ENCODE data around the gene MRPS5.
"Not testable (repeated sequence)": the region's sequence is repeated elsewhere in the genome, so short reads cannot be mapped to it uniquely, and the experiment has no call there.

MRPS5 gene

DNA sequence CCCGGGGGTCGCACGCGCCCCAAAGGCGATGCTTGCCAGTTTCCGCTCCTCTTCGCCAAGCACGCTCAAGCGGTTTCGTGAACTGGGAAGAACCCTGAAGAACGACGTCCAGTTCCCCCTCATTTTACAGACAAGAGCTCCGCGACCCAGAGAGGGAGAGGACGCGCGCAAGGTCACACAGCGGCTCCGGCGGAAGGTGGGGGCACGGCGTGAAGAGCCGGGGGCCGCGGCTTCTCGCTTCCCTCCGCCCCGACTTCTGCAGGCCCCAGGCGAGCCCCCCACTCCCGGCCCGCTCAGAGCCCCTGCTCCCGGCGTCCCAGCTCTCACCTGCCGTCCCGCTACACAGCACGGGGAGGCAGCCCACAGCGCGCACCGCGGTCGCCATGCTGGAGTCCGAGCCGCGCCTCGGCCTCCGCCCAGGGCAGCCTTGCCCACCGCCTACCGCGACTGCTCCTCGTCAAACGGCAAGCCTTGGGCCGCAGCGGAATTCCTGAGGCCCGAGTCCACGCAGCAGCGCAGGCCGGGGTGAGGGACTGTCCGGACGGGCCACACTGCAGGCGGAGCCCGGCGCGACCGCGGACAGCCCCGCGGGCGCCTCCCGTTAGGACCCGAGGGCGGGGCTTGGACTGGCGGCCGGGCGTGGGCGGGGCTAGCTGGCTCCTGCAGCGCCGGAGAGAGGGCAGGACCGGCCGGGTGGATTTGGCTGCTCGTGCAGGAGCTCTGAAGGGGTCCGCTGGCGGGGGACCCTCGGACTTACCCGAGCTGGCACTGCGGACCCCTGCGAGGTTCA lies at the start of gene MRPS5:
Gene MRPS5 (minus strand): TSS at position 402 of the 790 bp plus-strand sequence. CDS start 17 bp downstream, at position 385.
- DNase-seq, result peak; percentile 48

DNA sequence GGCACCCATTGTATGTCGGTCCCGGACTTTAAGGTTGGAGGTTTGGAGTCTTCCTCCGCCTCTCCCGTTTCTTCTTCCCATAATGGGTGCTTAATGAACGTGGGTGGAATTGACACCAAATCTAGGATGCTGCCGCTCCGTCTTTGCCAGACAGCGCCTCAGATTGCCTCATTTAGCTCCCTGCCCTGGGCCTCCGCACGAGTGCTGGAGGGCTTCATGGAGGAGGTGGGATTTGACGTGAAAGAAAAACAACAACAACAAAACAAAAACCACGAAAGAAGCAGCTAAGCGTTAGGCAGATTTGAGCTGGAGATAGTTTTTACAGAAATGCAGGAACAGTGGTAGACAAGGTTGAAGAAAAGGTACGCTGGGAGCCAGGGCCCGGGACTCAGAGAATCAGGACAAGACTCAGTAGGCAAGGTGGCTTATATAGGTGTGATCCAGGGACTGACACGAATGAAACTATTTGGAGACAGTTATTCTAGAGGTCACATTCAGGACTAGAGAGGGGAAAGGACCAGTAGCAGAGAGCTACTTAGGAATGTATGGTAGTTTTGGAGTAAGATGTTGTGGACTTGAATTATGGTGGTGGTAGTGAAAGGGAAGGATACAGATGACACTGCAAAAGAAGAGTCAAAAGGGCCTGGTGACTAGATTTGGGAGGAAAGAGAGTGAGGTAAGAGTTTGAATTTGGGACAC lies 44.6 kb upstream of the MRPS5 start:
- no peak for DNase-seq

DNA sequence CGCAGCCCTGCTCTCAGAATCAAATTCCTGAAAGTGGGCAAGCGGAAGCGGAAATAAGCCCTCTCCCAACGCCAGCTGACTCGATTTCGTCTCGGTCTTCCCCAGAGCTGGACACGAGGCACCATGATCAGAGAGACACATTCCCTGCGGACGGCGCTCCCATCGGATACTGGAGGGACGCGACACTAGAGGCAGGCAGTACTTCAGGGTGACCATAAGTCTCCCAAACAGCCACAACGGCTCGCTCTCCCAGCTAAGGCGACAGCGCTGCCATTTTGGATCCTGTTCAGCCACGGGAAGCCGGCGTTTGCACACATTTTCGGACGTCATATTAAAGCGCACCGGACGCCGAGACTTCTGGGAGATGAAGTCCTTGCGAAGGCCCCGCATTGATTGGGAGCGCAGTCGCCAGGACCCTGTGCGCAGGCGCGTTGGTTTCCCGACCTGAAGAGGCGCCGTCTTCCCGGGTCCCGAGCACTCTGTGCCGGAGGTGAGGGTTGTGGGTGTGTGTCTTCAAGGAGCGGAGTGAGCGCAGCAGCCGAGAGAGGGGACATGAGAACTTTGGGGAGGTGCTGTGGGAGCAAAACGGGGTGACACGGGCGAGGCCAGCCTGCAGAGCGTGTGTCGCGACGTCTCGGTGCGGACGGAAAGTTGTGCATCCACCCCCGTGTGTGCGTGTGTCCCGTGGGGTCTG lies 43.9 kb upstream of the MRPS5 start, which contains the start of gene ZNF2:
Gene ZNF2 (plus strand): TSS at position 439 of the 694 bp plus-strand sequence. CDS start 10,418 bp downstream, outside the sequence.
- peak; percentile 92 for DNase-seq

DNA sequence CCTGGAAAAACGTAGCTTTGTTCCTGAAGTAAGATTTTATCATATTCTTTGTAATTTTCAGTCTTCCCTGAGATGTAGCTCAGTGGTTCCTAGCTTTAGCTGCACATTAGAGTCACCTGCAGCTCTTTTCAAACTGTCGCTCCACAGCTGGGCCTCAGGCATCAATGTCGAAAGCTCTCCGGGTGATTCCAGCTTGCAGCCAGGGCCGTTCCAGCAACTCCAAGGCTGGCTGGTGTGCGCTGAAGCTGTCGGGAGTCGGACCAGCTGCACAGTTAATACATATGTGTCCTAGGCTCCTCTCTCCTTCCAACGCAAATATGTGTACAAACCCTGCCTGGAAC lies 43.4 kb upstream of the MRPS5 start:
- DNase-seq, result peak; percentile 31

DNA sequence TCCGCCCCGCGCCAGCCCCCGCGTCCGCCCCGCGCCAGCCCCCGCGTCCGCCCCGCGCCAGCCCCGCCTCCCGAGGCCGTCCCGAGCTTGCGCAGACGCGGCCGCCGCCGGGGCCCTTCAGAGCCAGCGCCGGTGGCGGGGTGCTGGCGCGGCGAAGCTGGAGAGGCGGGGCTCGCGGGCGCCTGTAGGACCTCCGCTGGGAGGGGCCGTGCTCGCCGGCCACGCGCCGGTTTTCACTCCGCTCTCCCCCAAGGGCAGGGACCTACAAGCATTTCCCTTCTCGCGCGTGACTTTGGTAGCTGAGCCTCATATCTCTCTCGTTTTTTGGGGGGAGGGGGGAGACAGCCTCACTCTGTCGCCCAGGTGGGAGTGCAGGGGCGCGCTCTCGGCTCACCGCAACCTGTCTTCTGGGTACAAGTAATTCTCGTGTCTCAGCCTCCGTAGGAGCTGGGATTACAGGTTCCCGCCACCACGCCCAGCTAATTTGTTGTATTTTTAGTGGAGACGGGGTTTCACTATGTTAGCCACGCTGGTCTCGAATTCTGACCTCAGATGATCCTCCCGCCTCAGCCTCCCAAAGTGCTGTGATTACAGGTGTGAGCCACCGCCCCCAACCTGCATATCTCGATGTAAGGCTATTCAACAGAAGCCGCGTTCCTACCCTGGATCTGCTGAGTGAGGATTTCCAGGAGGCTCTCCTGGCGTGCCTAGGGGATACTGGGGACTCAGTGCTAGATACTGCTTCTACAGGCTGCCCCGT lies 38.3 kb upstream of the MRPS5 start, which contains the start of gene ZNF514:
Gene ZNF514 (minus strand): TSS at position 159 of the 760 bp plus-strand sequence. CDS start 6,595 bp downstream, outside the sequence.
- DNase-seq, result peak; percentile 34

DNA sequence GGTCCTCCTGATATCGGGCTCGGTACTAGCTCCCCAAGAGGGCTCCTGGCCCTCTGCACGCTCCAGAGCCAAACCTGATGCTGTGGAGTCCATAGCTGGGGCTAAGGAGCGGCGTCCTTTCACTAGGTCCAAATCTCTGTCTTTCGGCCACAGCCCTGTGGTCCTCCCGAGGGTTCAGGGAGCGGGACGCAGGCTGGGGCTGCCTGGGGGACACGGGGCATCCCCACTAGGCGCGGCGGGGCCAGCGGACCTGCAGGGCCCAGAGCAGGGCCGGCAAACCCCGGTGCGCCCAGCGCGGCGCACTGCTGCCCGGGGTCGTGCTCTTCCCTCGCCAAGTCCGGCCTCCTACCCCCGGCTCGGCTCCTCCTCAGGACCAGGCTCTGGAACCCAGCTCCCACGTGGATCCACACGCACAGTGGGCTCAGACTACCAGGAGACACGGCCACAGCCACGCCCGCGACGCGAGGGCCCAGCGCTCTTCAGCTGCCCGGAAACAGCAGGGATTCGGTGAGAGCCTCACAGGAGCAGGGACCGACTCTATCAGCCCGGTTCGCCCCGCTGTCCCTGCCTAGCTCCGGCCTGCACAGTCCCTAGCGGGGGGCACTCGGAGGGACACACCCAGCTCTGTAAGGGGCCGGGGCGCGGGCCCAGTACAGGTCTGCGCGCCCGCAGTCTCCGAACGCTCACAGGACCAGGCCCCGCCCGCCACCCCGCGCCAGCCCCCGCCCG lies 37.4 kb upstream of the MRPS5 start:
- DNase-seq, result peak; percentile 1

DNA sequence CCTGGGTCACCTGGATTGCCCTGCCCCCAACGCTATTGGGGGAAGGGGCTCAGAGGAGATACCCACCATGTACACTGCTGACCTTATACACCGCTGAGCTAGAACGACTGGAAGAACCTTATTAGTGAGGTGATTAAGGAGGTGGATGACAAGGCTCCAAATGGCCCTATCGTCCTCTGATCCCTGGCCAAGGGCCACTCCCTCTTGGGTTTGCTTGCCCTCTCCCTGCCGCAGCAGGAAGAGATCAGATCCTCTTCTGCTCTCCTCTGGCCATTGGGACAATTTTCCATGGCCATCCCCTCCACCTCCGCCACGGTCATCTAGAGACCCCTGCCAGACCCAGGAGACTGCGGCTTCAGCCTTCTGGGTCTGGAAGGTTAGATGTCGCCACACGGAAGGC lies 36.8 kb upstream of the MRPS5 start:
- no peak for DNase-seq

DNA sequence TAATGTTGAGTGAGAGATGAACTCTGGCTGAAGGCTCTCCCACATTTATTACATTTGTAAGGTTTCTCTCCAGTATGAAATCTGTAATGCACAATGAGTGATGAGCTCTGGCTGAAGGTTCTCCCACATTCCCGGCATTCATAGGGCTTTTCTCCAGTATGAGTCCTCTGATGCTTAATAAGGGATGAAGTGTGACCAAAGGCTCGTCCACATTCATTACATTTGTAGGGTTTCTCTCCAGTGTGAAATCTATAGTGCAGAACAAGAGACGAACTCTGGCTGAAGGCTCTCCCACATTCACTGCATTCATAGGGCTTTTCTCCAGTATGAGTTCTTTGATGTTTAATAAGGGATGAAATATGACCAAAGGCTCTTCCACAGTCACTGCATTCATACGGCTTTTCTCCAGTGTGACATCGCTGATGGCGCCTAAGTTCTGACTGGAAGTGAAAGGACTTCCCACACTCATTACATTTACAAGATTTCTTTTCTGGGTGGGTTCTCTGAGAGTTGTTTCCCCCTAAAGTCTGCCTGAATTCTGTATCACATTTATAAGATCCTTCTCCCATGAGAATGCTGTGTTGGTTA lies 27.9 kb upstream of the MRPS5 start:
- no peak for DNase-seq

DNA sequence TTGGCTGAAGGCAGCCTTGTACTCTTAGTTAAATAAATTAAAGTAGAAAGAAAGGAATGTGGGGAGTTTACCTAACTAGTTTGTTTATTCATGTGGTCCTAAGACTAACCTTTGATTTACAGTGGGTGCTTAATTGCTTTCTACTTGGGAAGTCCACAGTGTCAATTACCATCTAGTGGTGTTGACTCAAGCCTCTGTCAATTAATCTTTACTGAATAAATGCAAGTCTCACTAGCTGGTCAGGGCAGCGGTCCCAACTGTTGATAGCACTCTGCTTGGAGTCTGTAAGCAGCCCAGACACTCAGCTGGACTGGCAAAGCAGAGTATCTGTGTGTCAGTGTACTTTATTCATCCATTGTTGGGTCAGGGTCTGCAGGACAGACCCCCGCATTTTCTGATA lies 22.2 kb upstream of the MRPS5 start:
- no peak for DNase-seq

DNA sequence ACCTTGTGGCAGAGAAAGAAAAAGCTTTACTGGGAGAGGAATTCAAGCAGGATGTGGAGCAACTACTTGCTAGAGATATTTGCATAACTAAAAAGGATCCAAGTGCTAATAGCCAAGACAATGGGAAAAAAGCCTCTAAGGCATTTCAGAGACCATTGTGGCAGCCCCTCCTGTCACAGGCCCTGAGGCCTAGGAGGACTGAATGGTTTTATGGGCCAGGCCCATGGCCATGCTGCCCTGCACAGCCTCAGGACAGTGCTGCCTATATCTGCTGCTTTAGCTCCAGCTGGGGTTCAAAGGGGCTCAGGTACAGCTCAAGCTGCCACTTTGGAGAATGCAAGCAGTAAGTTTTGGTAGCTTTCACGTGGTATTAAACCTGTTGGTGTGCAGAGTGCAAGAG lies 17.1 kb upstream of the MRPS5 start:
- no peak for DNase-seq

DNA sequence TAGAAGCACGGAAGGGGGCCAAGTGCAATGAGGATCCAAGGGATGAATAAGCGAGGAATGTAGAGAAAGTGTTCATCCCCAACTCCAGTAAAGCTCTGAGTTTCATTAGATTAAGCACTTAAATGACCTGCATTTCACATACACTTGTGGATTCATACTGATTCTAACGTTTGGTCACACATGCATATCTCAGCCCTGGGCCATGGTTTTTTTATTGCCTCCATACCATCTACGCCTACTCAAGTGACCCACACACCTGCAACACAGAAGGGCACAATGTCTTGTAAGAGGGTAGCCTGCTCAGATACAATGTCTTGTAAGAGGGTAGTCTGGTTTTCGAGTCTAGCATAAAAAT lies 566 bp upstream of the MRPS5 start:
- DNase-seq, result no peak

DNA sequence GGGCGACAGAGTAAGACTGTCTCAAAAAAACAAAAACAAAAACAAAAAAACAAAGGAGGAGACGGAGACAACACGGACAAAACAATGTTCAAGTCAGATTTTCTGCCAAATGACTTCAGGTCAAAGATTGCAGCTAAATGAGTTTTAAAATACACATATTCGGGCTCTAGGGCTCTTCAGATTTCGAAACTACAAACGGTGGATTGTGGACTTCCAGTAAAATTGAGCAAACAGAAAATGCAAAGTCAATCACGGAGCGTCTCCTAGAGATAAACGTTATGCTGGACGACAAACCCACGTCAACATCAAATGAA lies 558 bp downstream of the MRPS5 start:
- DNase-seq, result no peak

DNA sequence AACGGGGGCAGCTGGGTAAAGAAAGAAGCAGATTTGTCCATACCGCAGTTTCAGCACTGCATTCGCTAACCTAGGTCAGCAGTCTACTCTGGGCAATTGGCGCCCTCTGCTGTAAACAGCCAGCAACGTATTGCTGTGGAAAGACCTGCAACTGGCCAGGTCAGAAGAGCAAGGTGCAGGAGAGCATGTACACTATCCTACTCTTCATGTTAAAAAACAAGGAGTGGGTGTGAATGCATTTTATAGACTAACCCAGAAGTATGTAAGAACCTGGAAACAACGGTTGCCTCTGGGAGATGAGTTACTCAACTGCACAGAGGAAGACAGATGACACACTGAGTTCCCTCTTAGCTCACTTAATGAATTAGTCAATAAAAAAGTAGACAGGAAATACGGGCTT lies 6.2 kb downstream of the MRPS5 start:
- peak; percentile 38 for DNase-seq

DNA sequence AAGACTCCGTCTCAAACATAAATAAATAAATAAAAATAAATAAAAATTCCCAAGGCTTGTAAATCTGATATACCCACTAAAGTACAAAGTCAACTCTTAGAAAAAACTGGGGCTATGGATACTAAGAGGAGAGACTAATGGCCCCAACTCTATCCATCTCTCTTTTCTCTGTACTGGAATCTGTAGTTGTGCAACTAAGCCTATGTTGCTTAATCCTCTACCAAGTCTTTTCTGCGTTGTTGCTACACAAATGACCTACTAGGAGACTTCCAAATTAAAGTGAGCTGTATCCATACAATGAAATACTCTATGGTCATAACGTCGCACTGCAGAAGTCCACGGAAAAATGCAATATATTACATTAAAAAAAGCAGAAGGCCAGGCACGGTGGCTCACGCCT lies 8.1 kb downstream of the MRPS5 start:
- DNase-seq, result no peak

DNA sequence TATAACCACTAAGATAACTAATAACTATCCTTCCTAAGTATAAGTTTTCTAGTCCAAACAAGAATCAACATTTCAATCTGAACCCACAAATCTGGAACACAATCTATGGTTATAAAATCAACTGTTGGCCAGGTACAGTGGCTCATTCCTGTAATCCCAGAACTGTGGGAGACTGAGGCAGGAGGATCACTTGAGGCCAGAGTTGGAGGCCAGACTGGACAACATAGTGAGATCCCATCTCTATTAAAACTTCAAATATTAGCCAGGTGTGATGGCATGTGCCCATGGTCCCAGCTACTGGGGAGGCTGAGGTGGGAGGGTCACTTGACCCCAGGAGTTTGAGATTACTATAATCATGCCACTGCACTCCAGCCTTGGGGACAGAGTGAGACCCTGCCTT lies 11.2 kb downstream of the MRPS5 start:
- DNase-seq, result no peak

DNA sequence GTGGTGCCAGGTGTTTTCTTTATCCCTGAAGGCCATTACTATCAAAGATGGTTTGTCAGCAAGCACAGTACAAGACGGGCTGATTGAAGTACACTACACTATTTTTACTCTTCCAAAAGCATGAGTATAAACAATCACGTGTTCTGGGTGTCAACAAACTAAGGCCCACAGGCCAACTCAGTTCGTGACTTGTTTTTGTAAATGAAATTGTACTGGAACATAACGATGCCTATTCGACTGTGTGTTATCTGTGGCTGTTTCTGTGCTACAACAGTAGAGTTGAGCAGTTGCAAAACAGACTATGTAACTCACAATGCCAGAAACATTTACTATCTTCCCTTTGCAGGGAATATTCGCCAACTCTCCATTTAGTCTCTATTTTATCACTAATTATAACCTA lies 12.3 kb downstream of the MRPS5 start:
- DNase-seq, result no peak

DNA sequence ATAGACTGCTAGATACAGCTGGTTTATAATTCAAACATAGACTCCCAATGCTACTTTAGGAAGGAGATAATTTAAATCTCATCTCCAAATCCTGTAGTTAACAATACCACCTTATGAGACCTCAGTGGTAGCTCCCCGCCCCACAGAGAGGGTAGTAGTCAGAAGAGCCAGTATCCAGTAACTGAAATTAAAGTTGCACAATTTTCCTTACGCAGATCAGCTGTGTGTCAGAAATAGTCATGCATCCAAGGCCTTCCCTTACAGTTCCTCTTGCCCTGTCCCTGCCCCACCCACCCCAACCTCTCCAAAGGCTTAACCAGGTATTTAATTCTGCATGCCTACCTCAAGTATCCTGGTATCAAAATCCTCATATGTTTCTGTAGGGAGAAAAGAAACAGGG lies 15.5 kb downstream of the MRPS5 start:
- no peak for DNase-seq

DNA sequence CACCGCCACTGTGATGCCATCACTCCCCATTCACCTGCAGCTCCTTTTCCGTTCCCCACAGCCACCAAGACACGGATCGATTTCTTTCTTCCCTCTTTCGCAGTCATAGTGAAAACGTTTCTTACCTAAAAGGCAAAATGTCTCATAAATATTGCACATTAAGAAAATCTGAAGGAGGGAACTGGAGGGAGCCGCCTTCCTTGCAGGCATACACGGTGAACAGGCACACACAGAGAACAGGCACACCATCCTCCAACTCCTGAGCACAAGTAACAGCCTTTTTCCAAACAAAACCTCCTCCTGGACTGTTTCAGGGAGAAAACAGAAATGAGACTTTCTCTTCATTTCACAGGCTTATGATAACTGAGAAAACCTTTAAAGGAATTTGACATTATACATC lies 17.0 kb downstream of the MRPS5 start:
- no peak for DNase-seq

DNA sequence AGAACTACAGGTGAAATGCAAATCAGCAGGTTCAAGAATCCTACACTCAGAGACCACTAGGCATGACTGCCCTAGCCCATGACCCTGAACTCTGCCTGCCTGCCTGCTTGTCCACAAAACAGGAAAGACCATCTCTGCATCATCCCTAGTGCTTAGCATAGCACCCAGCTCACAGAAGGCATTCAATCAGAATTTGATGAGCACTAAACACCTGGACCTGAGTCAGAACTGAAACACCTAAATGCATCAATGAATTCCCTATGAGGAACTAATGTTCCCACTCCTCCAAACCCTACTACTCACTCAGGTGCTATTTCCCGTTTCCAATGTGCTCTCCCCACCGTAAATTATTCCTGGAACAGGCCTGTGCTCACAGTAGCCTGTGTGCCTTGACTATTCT lies 21.7 kb downstream of the MRPS5 start:
- DNase-seq, result no peak

DNA sequence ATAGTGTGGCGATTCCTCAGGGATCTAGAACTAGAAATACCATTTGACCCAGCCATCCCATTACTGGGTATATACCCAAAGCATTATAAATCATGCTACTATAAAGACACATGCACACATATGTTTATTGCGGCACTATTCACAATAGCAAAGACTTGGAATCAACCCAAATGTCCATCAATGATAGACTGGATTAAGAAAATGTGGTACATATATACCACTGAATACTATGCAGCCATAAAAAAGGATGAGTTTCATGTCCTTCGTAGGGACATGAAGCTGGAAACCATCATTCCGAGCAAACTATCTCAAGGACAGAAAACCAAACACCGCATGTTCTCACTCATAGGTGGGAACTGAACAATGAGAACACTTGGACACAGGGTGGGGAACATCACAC lies 23.3 kb downstream of the MRPS5 start:
- DNase-seq, result not testable (repeated sequence)

DNA sequence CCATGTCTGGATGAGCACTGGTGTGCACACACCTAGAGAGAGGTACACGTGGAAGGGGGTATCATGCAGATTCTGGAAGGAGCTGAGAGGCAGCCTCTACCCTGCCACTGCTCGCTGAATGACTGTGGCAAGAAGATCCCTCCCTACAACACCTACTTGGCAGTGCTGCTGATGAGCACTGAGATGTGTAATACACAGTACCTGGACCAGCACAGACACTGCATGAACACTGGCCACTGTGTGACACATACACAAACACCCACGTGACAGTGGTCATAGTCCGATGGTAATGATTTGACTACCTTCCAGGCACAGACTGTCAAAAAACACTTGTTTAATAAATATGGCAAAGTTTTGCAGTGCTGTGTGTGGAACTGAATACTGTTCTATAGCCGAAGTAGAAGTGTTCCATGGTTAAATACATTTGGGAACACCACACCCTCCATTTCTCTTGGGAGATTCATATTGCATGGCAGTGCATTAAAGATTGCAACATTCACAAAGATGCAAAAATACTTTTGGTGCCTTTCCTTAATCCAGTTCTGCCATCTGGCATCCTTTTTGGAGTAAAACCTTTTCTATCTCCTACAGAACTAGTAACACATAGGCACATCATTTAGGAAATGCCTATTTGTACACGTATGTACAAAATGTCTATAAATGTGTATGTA lies 29.6 kb downstream of the MRPS5 start:
- DNase-seq, result no peak

DNA sequence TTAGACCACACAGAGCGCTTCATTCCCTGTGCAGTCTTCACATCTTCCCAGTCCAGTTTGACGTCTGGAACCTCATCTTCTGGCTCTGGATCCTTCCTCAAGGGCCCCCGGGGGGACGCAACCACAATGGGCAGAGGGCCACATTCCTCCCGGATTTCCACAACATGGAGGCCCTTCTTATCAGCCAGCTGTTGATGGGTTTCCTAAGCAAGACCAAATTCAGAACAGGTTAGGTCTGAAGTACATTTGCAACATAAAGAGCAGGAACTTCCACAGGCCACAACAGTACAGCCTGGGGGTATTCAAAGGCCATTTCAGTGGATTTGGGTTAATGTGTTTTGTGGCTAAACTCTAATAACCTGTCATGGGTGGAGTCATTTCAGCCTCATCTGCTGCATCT lies 34.2 kb downstream of the MRPS5 start:
- no peak for DNase-seq
